Lung (tissue), 12 donors: Measurements from ENCODE around the gene GEMIN5. TPM values are rescaled to one million over a fixed set of nuclear protein-coding genes. Genes with fewer than 3 reads are reported as not detected.
A peak's percentile ranks its signal among the peaks of the same experiment; 100 is the strongest.
"Not testable (repeated sequence)": the region's sequence is repeated elsewhere in the genome, so short reads cannot be mapped to it uniquely, and the experiment has no call there.

Experiments
- ATAC-seq: fragments of 200-7000 bp; cut with Tn5 transposase; one replicate; pipeline ENCODE4 v1.9.1; 2020; ENCODE audit warnings: moderate number of reproducible peaks; ENCODE audit not compliant: insufficient read depth, low FRiP score
- DNase-seq, 3 donors: peaks; one replicate each; pipeline ENCODE4 v3.0.0-alpha.2; 2013 to 2017
- H3K27ac ChIP-seq, 2 donors: one replicate each; pipeline ENCODE4 v1.5.1; 2013; ENCODE audit warnings: mild to moderate bottlenecking in 2 of 2, moderate library complexity in 2 of 2, control low read depth in 1 of 2, inconsistent platforms in 1 of 2, low read depth in 1 of 2, low read length in 1 of 2
- H3K27me3 ChIP-seq, 3 donors: one replicate each; pipeline ENCODE4 v1.5.1; 2013; ENCODE audit warnings: low read length in 2 of 3; ENCODE audit not compliant: control insufficient read depth in 3 of 3, insufficient read depth in 3 of 3
- H3K36me3 ChIP-seq, 4 donors: one replicate each; pipeline ENCODE4 v1.5.1; 2013; ENCODE audit warnings: low read length in 4 of 4, mild to moderate bottlenecking in 1 of 4, moderate library complexity in 1 of 4; ENCODE audit not compliant: control insufficient read depth in 4 of 4, insufficient read depth in 4 of 4
- H3K4me1 ChIP-seq, 5 donors: one replicate each; pipeline ENCODE4 v1.5.1; 2013; ENCODE audit warnings: low read length in 5 of 5, mild to moderate bottlenecking in 2 of 5, moderate library complexity in 1 of 5; ENCODE audit not compliant: control insufficient read depth in 5 of 5, insufficient read depth in 5 of 5
- H3K4me3 ChIP-seq: one replicate; pipeline ENCODE4 v1.5.1; 2013; ENCODE audit warnings: mild to moderate bottlenecking, control low read depth, moderate library complexity
- H3K9ac ChIP-seq, 2 donors: one replicate each; pipeline ENCODE4 v1.5.1; 2013; ENCODE audit warnings: low read length in 2 of 2, control low read depth in 1 of 2; ENCODE audit not compliant: insufficient read depth in 1 of 2
- H3K9me3 ChIP-seq, 4 donors: one replicate each; pipeline ENCODE4 v1.5.1; 2013; ENCODE audit warnings: low read length in 3 of 4, mild to moderate bottlenecking in 1 of 4, moderate library complexity in 1 of 4; ENCODE audit not compliant: control insufficient read depth in 4 of 4, insufficient read depth in 3 of 4
- CTCF ChIP-seq: IDR thresholded peaks from 2 replicates; pipeline ENCODE4 v1.5.1; 2012; ENCODE audit warnings: mild to moderate bottlenecking; ENCODE audit errors: control extremely low read depth, extremely low read depth
- WGBS, 2 donors: extraction: QIAGEN DNeasy Blood & Tissue Kit; methylation state at CpG; one replicate each; pipeline ENCODE4 v1.1.7; 2013; 5-methylcytosine and 5-hydroxymethylcytosine counted together
- polyA plus RNA-seq, 2 donors: library from polyadenylated mRNA; stranded (reverse); fragments of 200-250 nt; gene quantifications; one replicate each; pipeline ENCODE4 v1.2.1, GENCODE V29; 2013
- total RNA-seq, 2 donors: library from RNA; depleted of rRNA in 1 of 2; stranded (reverse); fragments of >200 nt in 1 of 2; gene quantifications; one replicate each; pipeline ENCODE4 v1.2.1, GENCODE V29; 2014 to 2021
- donor health status: control.
- donor health status: control.
- donor health status: Bipolar disorder and iron deficiency.
- donor health status: healthy.
- donor health status: DM: yes; HTN: yes; CAD: no.

Gene GEMIN5
- total and polyA plus RNA-seq, 4 donors = 2.8 to 18.3 (median 10.8) TPM

DNA sequence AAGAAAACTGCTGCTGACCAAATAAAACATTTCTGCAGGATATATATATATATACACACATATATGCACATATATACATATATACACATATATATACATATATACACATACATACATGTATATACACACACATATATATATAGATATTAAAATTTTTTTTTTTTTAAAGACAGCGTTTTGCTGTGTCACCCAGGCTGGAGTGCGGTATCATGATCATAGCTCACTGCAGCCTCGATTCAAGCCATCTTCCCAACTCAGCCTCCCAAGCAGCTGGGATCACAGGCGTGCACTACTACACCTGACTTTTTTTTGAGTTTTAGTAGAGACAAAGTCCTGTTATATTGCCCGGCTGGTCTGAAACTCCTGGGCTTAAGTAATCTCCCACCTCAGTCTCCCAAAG lies 5.5 kb upstream of the GEMIN5 start:
- H3K4me1 ChIP-seq = peaks cover 0 to 20% (median 5%) of the 10 kb centered on the region in 5 donors
- DNase-seq = no peak
- TF ChIP-seq CTCF = no peak

DNA sequence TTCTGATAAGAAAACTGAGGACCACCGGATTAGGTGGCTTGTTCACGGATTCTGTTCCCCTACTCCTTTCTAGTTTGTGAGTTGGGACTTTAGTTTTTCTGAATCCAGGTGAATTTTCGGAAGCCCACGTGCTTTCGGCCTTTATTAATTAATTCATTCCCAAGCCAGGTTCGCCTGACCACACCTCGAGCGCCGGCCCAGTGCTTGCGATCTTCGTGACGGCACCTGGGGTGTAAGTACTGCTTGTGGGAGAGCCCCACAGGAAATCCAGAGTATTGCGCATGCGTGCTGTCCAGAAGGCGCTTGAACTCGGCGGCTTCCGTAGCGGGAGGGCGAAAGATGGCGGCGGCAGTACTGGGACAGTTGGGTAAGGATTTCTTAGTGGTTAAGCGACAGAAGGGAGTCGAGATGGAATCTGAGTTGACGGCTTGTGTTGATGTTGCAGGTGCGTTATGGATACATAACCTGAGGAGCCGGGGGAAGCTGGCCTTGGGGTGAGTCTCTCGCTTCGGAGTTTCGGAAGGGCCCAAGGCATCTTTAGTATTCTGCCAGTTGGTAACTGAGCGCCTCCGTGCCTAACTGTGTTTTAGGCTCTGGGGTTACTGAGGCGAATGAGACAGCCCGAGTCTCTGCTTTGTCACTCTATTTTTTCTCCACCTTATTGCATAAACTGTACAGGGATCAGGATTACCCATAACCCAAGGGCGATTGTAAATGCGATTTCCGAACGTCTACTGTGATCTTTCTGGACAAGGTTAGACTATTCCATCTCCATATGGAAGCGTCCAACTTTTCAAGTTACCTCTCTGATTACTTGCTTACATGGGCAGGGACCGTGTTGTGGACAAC lies 3.0 kb upstream of the GEMIN5 start, which contains the start of gene MRPL22:
TSS of gene MRPL22 (plus strand) at position 302 of the 849 bp plus-strand sequence. CDS start at position 340, 38 bp downstream.
- WGBS, 2 donors = 1 to 2% methylated on average over 40 of the region's 40 CpGs
- peaks cover 0 to 3% (median 1%) of the 10 kb centered on the region in 4 donors for H3K36me3 ChIP-seq
- ATAC-seq (peak; percentile 84), DNase-seq (peak; percentile 93 to 97 (median 94))
- no peaks in the 10 kb centered on the region for H3K9me3 ChIP-seq
- H3K9ac ChIP-seq = peak within 1 kb of the TSS; percentile 85 to 97
- H3K27ac ChIP-seq = peak within 1 kb of the TSS; percentile 79 to 85
- H3K27me3 ChIP-seq = no peaks in the 10 kb centered on the region
- H3K4me3 ChIP-seq = peak within 1 kb of the TSS; percentile 67
- H3K4me1 ChIP-seq = peaks cover 0 to 29% (median 6%) of the 10 kb centered on the region in 5 donors
- no peak for TF ChIP-seq CTCF

More for the DNA sequence above, 5.5 kb upstream of the GEMIN5 start:
- Histone ChIP-seq H3K36me3 (peaks cover 0 to 3% (median 1%) of the 10 kb centered on the region in 4 donors), H3K27ac (no peak overlapping the region), H3K9ac (no peak overlapping the region), H3K4me3 (no peak overlapping the region), H3K9me3 (no peaks in the 10 kb centered on the region), H3K27me3 (no peaks in the 10 kb centered on the region)
- no peak for ATAC-seq
- WGBS, 2 donors = 88 to 93% methylated on average over 5 of the region's 5 CpGs

- peak overlapping the region; percentile 70 to 79 for H3K27ac ChIP-seq
- no peaks in the 10 kb centered on the region for H3K27me3 ChIP-seq
- peak overlapping the region; percentile 85 to 97 for H3K9ac ChIP-seq
- no peak for ATAC-seq
- WGBS, 2 donors = 88 to 89% methylated on average over 9 of the region's 9 CpGs
- H3K4me3 ChIP-seq = no peak overlapping the region
- no peak for TF ChIP-seq CTCF
- peaks cover 0 to 7% (median 2%) of the 10 kb centered on the region in 4 donors for H3K36me3 ChIP-seq
- peaks cover 0 to 29% (median 6%) of the 10 kb centered on the region in 5 donors for H3K4me1 ChIP-seq
- DNase-seq = no peak
- no peaks in the 10 kb centered on the region for H3K9me3 ChIP-seq
These were observed 2.4 kb upstream of the GEMIN5 start for GRCh38 chr5:154940375-154940771.

- not testable (repeated sequence) for DNase-seq, H3K27me3 ChIP-seq, H3K9me3 ChIP-seq, H3K9ac ChIP-seq, ATAC-seq, H3K27ac ChIP-seq, H3K4me3 ChIP-seq
- 90 to 94% methylated on average over 5 of the region's 5 CpGs for WGBS, 2 donors
- H3K4me1 ChIP-seq = peaks cover 0 to 29% (median 6%) of the 10 kb centered on the region in 5 donors
- H3K36me3 ChIP-seq = peaks cover 0 to 12% (median 3%) of the 10 kb centered on the region in 4 donors
These were observed 1.4 kb upstream of the GEMIN5 start for GRCh38 chr5:154939387-154939786.
